GM23338 (cell line): ENCODE measurements around the gene GPALPP1. TPM values are rescaled to one million over a fixed set of nuclear protein-coding genes. Genes with fewer than 3 reads are reported as not detected.
"Not testable (repeated sequence)": the region's sequence is repeated elsewhere in the genome, so short reads cannot be mapped to it uniquely, and the experiment has no call there.

Source experiments
- ATAC-seq: fragments of 200-7000 bp; cut with Tn5 transposase; 3 replicates; pipeline ENCODE4 v1.9.1; 2020
- DNase-seq: peaks from one replicate; pipeline ENCODE4 v3.0.0-alpha.2; 2015; ENCODE audit warnings: low spot score
- H2AFZ ChIP-seq: fragments of 200-600 bp; sonication (generic); 2 replicates; pipeline ENCODE4 v1.8.0; 2016; ENCODE audit warnings: antibody characterized with exemption, mild to moderate bottlenecking, moderate library complexity
- H3F3A ChIP-seq: fragments of 200-600 bp; sonication (generic); replicated peaks from 2 replicates; pipeline ENCODE4 v1.8.0; 2017; ENCODE audit warnings: antibody characterized with exemption, mixed run types, low read depth
- H3K27ac ChIP-seq: fragments of 200-600 bp; sonication (generic); 2 replicates; pipeline ENCODE4 v1.6.1; 2016; ENCODE audit warnings: low read depth
- H3K27me3 ChIP-seq: fragments of 200-600 bp; sonication (generic); 2 replicates; pipeline ENCODE4 v1.8.0; 2016; ENCODE audit warnings: mild to moderate bottlenecking, mixed run types, moderate library complexity; ENCODE audit not compliant: insufficient read depth
- H3K36me3 ChIP-seq: fragments of 200-600 bp; sonication (generic); 2 replicates; pipeline ENCODE4 v1.8.0; 2016; ENCODE audit warnings: mild to moderate bottlenecking; ENCODE audit not compliant: insufficient read depth
- H3K4me1 ChIP-seq: fragments of 200-600 bp; sonication (generic); 2 replicates; pipeline ENCODE4 v1.8.0; 2016; ENCODE audit warnings: mild to moderate bottlenecking, moderate library complexity; ENCODE audit not compliant: insufficient read depth
- H3K4me2 ChIP-seq: fragments of 200-600 bp; sonication (generic); 2 replicates; pipeline ENCODE4 v1.7.1; 2017; ENCODE audit warnings: mixed run types
- H3K4me3 ChIP-seq: fragments of 200-600 bp; sonication (generic); 2 replicates; pipeline ENCODE4 v1.6.1; 2016; ENCODE audit warnings: mixed run types
- H3K79me2 ChIP-seq: fragments of 200-600 bp; sonication (generic); replicated peaks from 2 replicates; pipeline ENCODE4 v1.8.0; 2017; ENCODE audit warnings: mild to moderate bottlenecking; ENCODE audit not compliant: insufficient read depth
- H3K9me2 ChIP-seq: fragments of 200-600 bp; sonication (generic); 2 replicates; pipeline ENCODE4 v1.8.0; 2017; ENCODE audit not compliant: insufficient read depth
- H4K20me1 ChIP-seq: fragments of 200-600 bp; sonication (generic); replicated peaks from 2 replicates; pipeline ENCODE4 v1.8.0; 2017; ENCODE audit warnings: mild to moderate bottlenecking; ENCODE audit not compliant: insufficient read depth
- H3K27ac Mint-ChIP-seq: 2 replicates; pipeline ENCODE4 v1.8.0; 2020; ENCODE audit warnings: inconsistent platforms, mild to moderate bottlenecking, moderate library complexity, mixed read lengths
- H3K27me3 Mint-ChIP-seq: 3 replicates; pipeline ENCODE4 v1.8.0; 2022; ENCODE audit warnings: low read depth, mild to moderate bottlenecking, moderate library complexity, mixed read lengths, inconsistent platforms; ENCODE audit not compliant: insufficient read depth, poor library complexity
- H3K36me3 Mint-ChIP-seq: 3 replicates; pipeline ENCODE4 v1.8.0; 2021; ENCODE audit warnings: low read depth, mild to moderate bottlenecking, inconsistent platforms, moderate library complexity, mixed read lengths
- H3K4me1 Mint-ChIP-seq: 3 replicates; pipeline ENCODE4 v1.8.0; 2020; ENCODE audit warnings: mild to moderate bottlenecking, inconsistent platforms, mixed read lengths
- H3K4me3 Mint-ChIP-seq: 3 replicates; pipeline ENCODE4 v1.8.0; 2021; ENCODE audit warnings: moderate library complexity, mild to moderate bottlenecking, inconsistent platforms, mixed read lengths
- H3K9me3 Mint-ChIP-seq: 3 replicates; pipeline ENCODE4 v1.8.0; 2020; ENCODE audit warnings: moderate library complexity, mild to moderate bottlenecking, inconsistent platforms, mixed read lengths
- CREB1 ChIP-seq: fragments of 250-450 bp; sonication (Bioruptor Pico); IDR thresholded peaks from 2 replicates; pipeline ENCODE4 v1.5.0; 2020; ENCODE audit warnings: low read depth, mild to moderate bottlenecking, moderate library complexity
- ETS1 ChIP-seq: IDR thresholded peaks from 2 replicates; pipeline ENCODE4 v1.6.1; 2016; ENCODE audit warnings: antibody characterized with exemption
- POLR2AphosphoS5 ChIP-seq: IDR thresholded peaks from 2 replicates; pipeline ENCODE4 v1.6.1; 2016; ENCODE audit warnings: antibody characterized with exemption, low read depth
- long read RNA-seq: library from polyadenylated mRNA; unstranded; transcript quantifications from one replicate; pipeline ENCODE4 v2.0.0, GENCODE V29; 2020; ENCODE audit not compliant: unreplicated experiment
- polyA plus RNA-seq: library from polyadenylated mRNA; unstranded; fragments of >200 nt; fragmentation: Nextera tagmentation; extraction: Ambion mirVana; gene quantifications from 2 replicates; pipeline ENCODE4 v1.2.1, GENCODE V29; 2016
- total RNA-seq: library from RNA; depleted of rRNA; stranded (reverse); fragments of >200 nt; shearing (Covaris generic); gene quantifications from 2 replicates; pipeline ENCODE4 v1.2.3, GENCODE V29; 2014; rRNA removed
- TF ChIP-seq, protein P1 (sequence below), 2 experiments: fragments of 200-600 bp in 1 of 2; sonication (generic) in 1 of 2; conservative IDR thresholded peaks; 2 replicates each; pipeline versions ENCODE4 v1.5.1 to v1.6.1; 2016 to 2017; ENCODE audit warnings: antibody characterized with exemption in 2 of 2, low read depth in 2 of 2, mild to moderate bottlenecking in 2 of 2, moderate library complexity in 1 of 2

GPALPP1 gene, protein sequence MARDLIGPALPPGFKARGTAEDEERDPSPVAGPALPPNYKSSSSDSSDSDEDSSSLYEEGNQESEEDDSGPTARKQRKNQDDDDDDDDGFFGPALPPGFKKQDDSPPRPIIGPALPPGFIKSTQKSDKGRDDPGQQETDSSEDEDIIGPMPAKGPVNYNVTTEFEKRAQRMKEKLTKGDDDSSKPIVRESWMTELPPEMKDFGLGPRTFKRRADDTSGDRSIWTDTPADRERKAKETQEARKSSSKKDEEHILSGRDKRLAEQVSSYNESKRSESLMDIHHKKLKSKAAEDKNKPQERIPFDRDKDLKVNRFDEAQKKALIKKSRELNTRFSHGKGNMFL
- total RNA-seq (31.3 and 31.4 TPM in 2 replicates), polyA plus RNA-seq (31.0 and 35.8 TPM in 2 replicates)
- long read RNA-seq, transcript GPALPP1-203 (8 exons, 1,393 nt): major isoform, 9 of 25 reads
- long read RNA-seq, partial matches to known transcripts: 14 of 25 reads
- long read RNA-seq, other reads (novel, unspliced or antisense): 0 of 25 reads

- Mint-ChIP-seq H3K4me1 (peaks cover 9% of the 10 kb centered on the region), H3K36me3 (peaks cover 26% of the 10 kb centered on the region), H3K27ac (peak within 1 kb of the TSS; percentile 99), H3K4me3 (peak within 1 kb of the TSS; percentile 100), H3K27me3 (peaks cover 3% of the 10 kb centered on the region), H3K9me3 (no peaks in the 10 kb centered on the region)
- H2AFZ ChIP-seq: peak within 1 kb of the TSS; percentile 99
- H3K27ac ChIP-seq: peak within 1 kb of the TSS; percentile 91
- H3F3A ChIP-seq: no peaks in the 10 kb centered on the region
- peak; percentile 97 for ATAC-seq
- no peaks in the 10 kb centered on the region for H3K27me3 ChIP-seq
- H4K20me1 ChIP-seq: peaks cover 16% of the 10 kb centered on the region
- TF ChIP-seq CREB1 (CRISPR knock-in tag) (peak; percentile 98), ETS1 (peak; percentile 76), POLR2AphosphoS5 (peak; percentile 87)
- TF ChIP-seq, protein P1, sequence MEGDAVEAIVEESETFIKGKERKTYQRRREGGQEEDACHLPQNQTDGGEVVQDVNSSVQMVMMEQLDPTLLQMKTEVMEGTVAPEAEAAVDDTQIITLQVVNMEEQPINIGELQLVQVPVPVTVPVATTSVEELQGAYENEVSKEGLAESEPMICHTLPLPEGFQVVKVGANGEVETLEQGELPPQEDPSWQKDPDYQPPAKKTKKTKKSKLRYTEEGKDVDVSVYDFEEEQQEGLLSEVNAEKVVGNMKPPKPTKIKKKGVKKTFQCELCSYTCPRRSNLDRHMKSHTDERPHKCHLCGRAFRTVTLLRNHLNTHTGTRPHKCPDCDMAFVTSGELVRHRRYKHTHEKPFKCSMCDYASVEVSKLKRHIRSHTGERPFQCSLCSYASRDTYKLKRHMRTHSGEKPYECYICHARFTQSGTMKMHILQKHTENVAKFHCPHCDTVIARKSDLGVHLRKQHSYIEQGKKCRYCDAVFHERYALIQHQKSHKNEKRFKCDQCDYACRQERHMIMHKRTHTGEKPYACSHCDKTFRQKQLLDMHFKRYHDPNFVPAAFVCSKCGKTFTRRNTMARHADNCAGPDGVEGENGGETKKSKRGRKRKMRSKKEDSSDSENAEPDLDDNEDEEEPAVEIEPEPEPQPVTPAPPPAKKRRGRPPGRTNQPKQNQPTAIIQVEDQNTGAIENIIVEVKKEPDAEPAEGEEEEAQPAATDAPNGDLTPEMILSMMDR (conservative IDR thresholded peaks at IDR 0.05; ENCODE audit: low read depth in 2 of 2): no peak
- DNase-seq: peak; percentile 99
- peaks cover 12% of the 10 kb centered on the region; the same call in 1 of the 2 replicates for H3K36me3 ChIP-seq
- peak within 1 kb of the TSS; percentile 84 for H3K4me3 ChIP-seq
- H3K9me2 ChIP-seq: no peaks in the 10 kb centered on the region
- peaks cover 19% of the 10 kb centered on the region for H3K4me1 ChIP-seq
- H3K79me2 ChIP-seq: peaks cover 93% of the 10 kb centered on the region
- H3K4me2 ChIP-seq: peak within 1 kb of the TSS; percentile 90
Observed at GRCh38 chr13:44989071-44989889, at the start of gene GPALPP1, which contains the start of gene NUFIP1. TSS of gene GPALPP1 (plus strand) at chr13:44989538. CDS start at chr13:44989655, 117 bp downstream. TSS of gene NUFIP1 (minus strand) at chr13:44989471. CDS start at chr13:44989436, 35 bp downstream.

DNA sequence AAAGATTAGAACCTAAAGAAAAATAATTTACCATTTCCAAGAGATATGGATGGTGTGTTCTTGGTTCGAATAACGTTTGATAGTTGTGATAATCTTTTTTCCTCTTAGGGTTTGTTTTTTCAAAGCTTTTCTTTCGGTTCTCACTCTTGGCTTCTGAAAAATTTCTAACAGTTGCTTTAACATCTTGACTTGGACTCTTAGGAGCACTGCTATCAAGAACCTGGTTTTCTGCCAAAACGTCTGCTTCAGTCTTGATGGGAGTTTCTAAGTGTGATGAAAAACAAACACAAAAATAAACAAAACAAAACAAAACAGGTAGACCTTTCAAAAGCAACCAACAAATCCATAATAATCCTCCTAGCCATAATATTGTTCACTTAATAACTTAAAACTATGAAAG is 45.9 kb upstream of the GPALPP1 start:
- not testable (repeated sequence) for H3F3A ChIP-seq, H4K20me1 ChIP-seq, H3K27me3 Mint-ChIP-seq, H3K4me1 ChIP-seq, H3K4me3 ChIP-seq, H3K9me2 ChIP-seq, H3K27me3 ChIP-seq, H3K4me1 Mint-ChIP-seq, H3K79me2 ChIP-seq, DNase-seq, H3K27ac Mint-ChIP-seq, H3K4me3 Mint-ChIP-seq, H3K27ac ChIP-seq, H3K4me2 ChIP-seq, ATAC-seq, H3K9me3 Mint-ChIP-seq, H3K36me3 ChIP-seq, H2AFZ ChIP-seq
- peaks cover 19% of the 10 kb centered on the region; the same call in 2 of the 3 replicates for H3K36me3 Mint-ChIP-seq
